HCT116 (cell line): ENCODE data around the gene AQP7. TPM values are rescaled to one million over a fixed set of nuclear protein-coding genes. Genes with fewer than 3 reads are reported as not detected.
"Not testable (repeated sequence)": the region's sequence is repeated elsewhere in the genome, so short reads cannot be mapped to it uniquely, and the experiment has no call there.

Experiments
- ATAC-seq: fragments of 200-7000 bp; cut with Tn5 transposase; 2 replicates; pipeline ENCODE4 v1.9.1; 2020; ENCODE audit warnings: mild to moderate bottlenecking, moderate library complexity
- BruUV-seq: library from RNA; stranded (reverse); fragments of 400-500 nt; replicated peaks from 2 replicates; lab custom pipeline; 2021; lab: Mats Ljungman, UMichigan
- CTCF ChIA-PET: fragments of 300-600 bp; sonication (Branson Sonifier 250); formaldehyde crosslinking; loops from one replicate; lab custom pipeline; 2021; ENCODE audit warnings: antibody characterized with exemption; lab: Charles Lee
- POLR2A ChIA-PET: fragments of 300-600, 350-600 bp; sonication (Branson Sonifier 250); formaldehyde crosslinking; loops from one replicate; lab custom pipeline; 2021; ENCODE audit warnings: antibody characterized with exemption; lab: Charles Lee
- RAD21 ChIA-PET, 2 experiments: fragments of 300-600 bp; sonication (Branson Sonifier 250); formaldehyde crosslinking; loops; one replicate each; lab custom pipeline; 2023; ENCODE audit warnings: low total read pairs in 2 of 2; ENCODE audit not compliant: uncharacterized antibody in 2 of 2, unreplicated experiment in 2 of 2, low non-redundant PET in 1 of 2; lab: Charles Lee
- DNase-seq: peaks from one replicate; pipeline ENCODE4 v3.0.0-alpha.2; 2010; ENCODE audit warnings: low read depth, low spot score
- H2AFZ ChIP-seq: fragments of 200-600 bp; shearing (Covaris generic), sonication (generic); 2 replicates; pipeline ENCODE4 v1.6.1; 2017; ENCODE audit warnings: low read depth, mixed run types, mixed read lengths, antibody characterized with exemption, low read length; ENCODE audit not compliant: poor library complexity, severe bottlenecking
- H3K27ac ChIP-seq: 2 replicates; pipeline ENCODE4 v1.5.1; 2012; ENCODE audit warnings: low read depth, low read length
- H3K27me3 ChIP-seq: fragments of 200-600 bp; sonication (generic); 2 replicates; pipeline ENCODE4 v1.6.1; 2016; ENCODE audit warnings: mixed run types, low read length, mixed read lengths; ENCODE audit not compliant: insufficient read depth
- H3K36me3 ChIP-seq, 2 experiments: fragments of 200-500 bp in 1 of 2; fragments of 200-600 bp in 1 of 2; sonication (Bioruptor generic) in 1 of 2; sonication (generic) in 1 of 2; 2 replicates each; pipeline versions ENCODE4 v1.5.1 to v1.6.1; 2014 to 2016; ENCODE audit warnings: low read length in 2 of 2, inconsistent platforms in 1 of 2, mixed read lengths in 1 of 2, mixed run types in 1 of 2; ENCODE audit not compliant: insufficient read depth in 2 of 2, control insufficient read depth in 1 of 2
- H3K4me1 ChIP-seq, 2 experiments: fragments of 200-600 bp in 1 of 2; sonication (generic) in 1 of 2; 2 replicates each; pipeline versions ENCODE4 v1.5.1 to v1.6.1; 2012 to 2017; ENCODE audit warnings: low read length in 2 of 2, inconsistent platforms in 1 of 2, mild to moderate bottlenecking in 1 of 2, mixed read lengths in 1 of 2, mixed run types in 1 of 2, moderate library complexity in 1 of 2; ENCODE audit not compliant: insufficient read depth in 2 of 2, control insufficient read depth in 1 of 2
- H3K4me2 ChIP-seq: fragments of 200-600 bp; sonication (generic); 2 replicates; pipeline ENCODE4 v1.6.1; 2017; ENCODE audit warnings: mixed run types, low read length, mixed read lengths
- H3K4me3 ChIP-seq, 2 experiments: fragments of 200-600 bp in 1 of 2; sonication (generic) in 1 of 2; replicated peaks in 1 of 2; 2 replicates each; pipeline ENCODE4 v1.5.1; 2011 to 2016; ENCODE audit warnings: low read length in 2 of 2, control low read depth in 1 of 2, low read depth in 1 of 2, mild to moderate bottlenecking in 1 of 2, mixed read lengths in 1 of 2, mixed run types in 1 of 2
- H3K79me2 ChIP-seq: fragments of 200-600 bp; sonication (generic); 2 replicates; pipeline ENCODE4 v1.6.1; 2017; ENCODE audit warnings: mild to moderate bottlenecking, mixed run types, low read length, moderate library complexity, mixed read lengths; ENCODE audit not compliant: insufficient read depth
- H3K9ac ChIP-seq: fragments of 200-600 bp; sonication (generic); 2 replicates; pipeline ENCODE4 v1.6.1; 2016; ENCODE audit warnings: low read length, mixed read lengths
- H3K9me2 ChIP-seq: fragments of 200-600 bp; sonication (generic), shearing (Covaris generic); 2 replicates; pipeline ENCODE4 v1.6.1; 2017; ENCODE audit warnings: mixed run types, mild to moderate bottlenecking, moderate library complexity; ENCODE audit not compliant: insufficient read depth
- H3K9me3 ChIP-seq, 2 experiments: fragments of 200-500 bp in 1 of 2; fragments of 200-600 bp in 1 of 2; sonication (Bioruptor generic) in 1 of 2; sonication (generic) in 1 of 2; 2 replicates each; pipeline ENCODE4 v1.6.1; 2014 to 2017; ENCODE audit warnings: low read length in 2 of 2, mixed read lengths in 2 of 2, inconsistent platforms in 1 of 2, low read depth in 1 of 2, mild to moderate bottlenecking in 1 of 2, mixed run types in 1 of 2, moderate library complexity in 1 of 2; ENCODE audit not compliant: control insufficient read depth in 1 of 2, insufficient read depth in 1 of 2
- H4K20me1 ChIP-seq: fragments of 200-600 bp; sonication (generic), shearing (Covaris generic); 2 replicates; pipeline ENCODE4 v1.6.1; 2017; ENCODE audit warnings: mixed run types, mild to moderate bottlenecking, moderate library complexity; ENCODE audit not compliant: insufficient read depth
- intact Hi-C: fragments of 100-400 bp; cut with micrococcal nuclease; formaldehyde crosslinking; loops from 2 replicates; pipeline ENCODE4 v1.10.0; 2022
- total RNA-seq: library from RNA; stranded (reverse); gene quantifications from one replicate; pipeline ENCODE4 v1.2.1, GENCODE V29; 2021; ENCODE audit not compliant: unreplicated experiment

Gene AQP7
- total RNA-seq, 1 experiment from 2014 or later, result 0.96 TPM

GRCh38 chr9:33401809-33402208, 559 bp downstream of the AQP7 start:
- H3K36me3 ChIP-seq, H3K27me3 ChIP-seq, BruUV-seq, H3K4me1 ChIP-seq, H3K9ac ChIP-seq, H3K4me3 ChIP-seq, POLR2A ChIA-PET, DNase-seq, RAD21 ChIA-PET, H3K4me2 ChIP-seq, H3K79me2 ChIP-seq, H2AFZ ChIP-seq, H3K9me2 ChIP-seq, ATAC-seq, CTCF ChIA-PET, H3K27ac ChIP-seq, H3K9me3 ChIP-seq, H4K20me1 ChIP-seq: not testable (repeated sequence)
- intact Hi-C loops, result loop anchor here (2.0 kb wide), 1 partner anchor 321 kb away; no protein-coding TSS in a partner anchor

- H3K9ac ChIP-seq, H3K9me3 ChIP-seq, H4K20me1 ChIP-seq, ATAC-seq, H3K4me1 ChIP-seq, H3K4me2 ChIP-seq, H3K36me3 ChIP-seq, DNase-seq, intact Hi-C loops, H3K27ac ChIP-seq, H3K9me2 ChIP-seq, H2AFZ ChIP-seq, H3K27me3 ChIP-seq, H3K4me3 ChIP-seq, RAD21 ChIA-PET, H3K79me2 ChIP-seq, BruUV-seq: not testable (repeated sequence)
- CTCF ChIA-PET, result interaction anchor here (2.2 kb wide), 1 partner anchor 54 kb away, joined by 5 read pairs; no protein-coding TSS in a partner anchor
- POLR2A ChIA-PET, result interaction anchor here (1.7 kb wide), 1 partner anchor 75 kb away, joined by 6 read pairs; the partner anchor contains the start of gene NOL6
Measured at GRCh38 chr9:33399047-33399446, 3.3 kb downstream of the AQP7 start.

GRCh38 chr9:33397801-33398200, 4.6 kb downstream of the AQP7 start:
- POLR2A ChIA-PET, result interaction anchor here (1.7 kb wide), 1 partner anchor 76 kb away, joined by 6 read pairs; the partner anchor contains the start of gene NOL6
- not testable (repeated sequence) for ATAC-seq

GRCh38 chr9:33395159-33395879, 7.0 kb downstream of the AQP7 start:
- H3K4me2 ChIP-seq, H4K20me1 ChIP-seq, BruUV-seq, H3K9me2 ChIP-seq, ATAC-seq, H2AFZ ChIP-seq, CTCF ChIA-PET, H3K27me3 ChIP-seq, H3K36me3 ChIP-seq, H3K9me3 ChIP-seq, H3K79me2 ChIP-seq, intact Hi-C loops, POLR2A ChIA-PET, H3K4me3 ChIP-seq, H3K9ac ChIP-seq, RAD21 ChIA-PET, H3K27ac ChIP-seq, DNase-seq: not testable (repeated sequence)
- peaks cover 24 to 26% of the 10 kb centered on the region in 2 experiments; a peak in 3 of 4 replicates for H3K4me1 ChIP-seq

More at GRCh38 chr9:33397801-33398200, 4.6 kb downstream of the AQP7 start:
- RAD21 ChIA-PET, H3K9me2 ChIP-seq, intact Hi-C loops, H3K9ac ChIP-seq, CTCF ChIA-PET, H4K20me1 ChIP-seq, H2AFZ ChIP-seq, H3K4me1 ChIP-seq, H3K4me3 ChIP-seq, BruUV-seq, H3K4me2 ChIP-seq, H3K36me3 ChIP-seq, H3K27ac ChIP-seq, H3K9me3 ChIP-seq, H3K79me2 ChIP-seq, DNase-seq, H3K27me3 ChIP-seq: not testable (repeated sequence)
